KBM-7 (cell line): Measurements from ENCODE around the gene BTBD9.
"Not testable (repeated sequence)": the region's sequence is repeated elsewhere in the genome, so short reads cannot be mapped to it uniquely, and the experiment has no call there.

Experiments used
- DNase-seq: peaks from one replicate; pipeline ENCODE4 v3.0.0-alpha.2; 2015
- in situ Hi-C: fragments of 300-500 bp; cut with MboI; formaldehyde crosslinking; loops from 2 replicates; pipeline ENCODE4 v1.14.3; 2020; ENCODE audit warnings: low sequenced_read_pairs, low pct_unique_long_range_greater_than_20kb, mixed read lengths

Gene BTBD9

DNA sequence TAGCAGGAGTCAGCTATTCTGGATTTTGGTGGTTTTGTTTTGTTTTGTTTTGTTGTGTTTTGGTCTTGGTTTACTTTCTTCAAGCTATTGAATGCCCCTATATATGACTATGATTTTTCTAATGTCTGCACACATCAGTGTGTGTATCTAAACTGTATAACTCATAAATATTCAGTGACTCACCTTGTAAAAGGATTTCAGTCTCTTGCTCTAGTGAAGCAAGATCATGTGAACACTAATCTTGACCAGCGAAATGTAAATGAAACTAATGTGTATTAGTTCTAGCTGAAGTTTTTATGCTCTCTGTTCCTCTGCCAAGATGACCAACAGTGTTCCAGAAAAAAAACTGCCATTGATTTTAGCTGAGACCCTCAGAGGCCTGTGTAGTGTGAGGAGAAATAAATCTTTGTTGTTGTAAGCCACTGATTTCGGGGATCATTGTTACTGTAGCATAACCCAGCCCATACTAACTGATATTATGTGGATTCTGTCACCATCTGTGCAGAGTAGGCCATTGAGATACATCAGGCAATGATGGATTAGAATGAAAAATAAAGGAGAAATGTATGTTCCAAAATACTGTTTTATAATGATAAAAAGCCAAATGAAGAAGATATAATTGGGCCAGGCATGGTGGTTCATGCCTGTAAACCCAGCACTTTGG lies 11.5 kb upstream of the BTBD9 start:
- in situ Hi-C loops = no loop called here
- no peak for DNase-seq

- no peak for DNase-seq
Measured at GRCh38 chr6:38650207-38650752, 10.6 kb upstream of the BTBD9 start.

GRCh38 chr6:38649744-38650143 lies 10.0 kb upstream of the BTBD9 start:
- DNase-seq = no peak
- in situ Hi-C loops = no loop called here

More at GRCh38 chr6:38650207-38650752, 10.6 kb upstream of the BTBD9 start:
- in situ Hi-C loops = no loop called here

DNA sequence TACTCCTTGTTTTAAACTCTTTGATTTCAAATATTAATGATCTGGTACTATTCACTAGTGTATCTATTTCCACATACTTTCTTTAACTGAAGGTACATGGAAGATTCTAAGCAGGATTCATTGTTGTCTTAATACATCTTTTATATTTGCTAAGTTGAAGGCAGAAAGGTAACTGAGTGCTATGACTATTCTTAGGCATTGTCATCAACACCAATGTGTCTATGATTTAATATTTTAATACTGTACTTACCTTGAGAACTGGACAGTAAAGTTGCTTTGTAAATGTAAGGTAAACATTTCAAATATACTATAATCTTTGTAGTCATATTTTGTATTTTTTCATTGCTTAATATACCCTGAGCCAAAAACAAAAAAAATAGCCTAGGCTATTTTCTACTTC lies 8.9 kb upstream of the BTBD9 start:
- in situ Hi-C loops = no loop called here
- DNase-seq = no peak

GRCh38 chr6:38646166-38646878 lies 6.6 kb upstream of the BTBD9 start:
- no peak for DNase-seq
- in situ Hi-C loops = no loop called here

DNA sequence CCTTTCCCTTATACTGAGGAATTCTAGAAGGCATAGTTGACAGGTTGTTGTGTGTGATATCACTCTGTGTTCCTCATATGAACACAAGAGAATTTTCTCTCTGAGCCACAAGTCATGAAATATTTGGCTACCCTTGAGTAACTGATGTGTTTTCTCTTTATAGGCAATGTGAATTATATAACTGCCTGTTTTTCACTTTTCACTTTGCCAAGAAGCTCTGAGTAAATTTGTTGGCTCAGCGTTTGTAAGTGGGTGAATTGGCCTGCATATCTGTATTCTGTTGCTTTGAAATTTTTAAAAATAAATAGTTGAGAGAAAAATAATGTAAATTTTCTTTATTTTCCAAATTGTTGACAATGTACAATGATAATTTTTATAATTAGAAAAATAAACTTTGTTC lies 5.2 kb upstream of the BTBD9 start:
- in situ Hi-C loops = no loop called here
- no peak for DNase-seq

GRCh38 chr6:38640216-38640909 lies 634 bp upstream of the BTBD9 start:
- peak; percentile 2 for DNase-seq
- in situ Hi-C loops = no loop called here

DNA sequence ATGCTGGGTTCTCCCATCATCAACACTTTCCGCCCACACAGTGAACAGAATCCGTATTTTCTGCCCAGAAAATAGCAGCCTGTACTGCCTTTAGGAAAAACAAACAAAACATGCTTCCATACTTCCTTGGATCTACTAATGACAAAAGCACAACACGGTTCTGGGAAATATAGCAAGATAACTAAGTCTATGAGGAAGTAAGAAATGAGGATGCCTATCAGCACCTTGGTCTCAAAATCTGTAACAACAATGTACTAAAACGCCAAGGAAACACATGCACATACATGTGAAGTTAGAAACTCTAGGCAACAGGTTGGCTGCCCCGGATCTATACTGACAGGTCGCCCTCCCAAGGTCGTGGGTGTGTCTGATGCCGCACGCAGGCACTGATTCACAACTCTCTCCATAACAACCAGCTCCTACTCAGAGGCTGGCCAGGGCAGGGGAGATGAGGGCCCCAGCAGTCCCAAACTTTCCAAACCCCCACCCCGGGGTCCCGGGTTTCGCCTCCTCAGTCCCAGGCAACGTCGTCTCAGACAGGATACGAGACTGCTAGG lies 710 bp downstream of the BTBD9 start:
- in situ Hi-C loops = no loop called here
- peak; percentile 53 for DNase-seq

GRCh38 chr6:38637756-38638155 lies 2.0 kb downstream of the BTBD9 start:
- DNase-seq = no peak
- in situ Hi-C loops = no loop called here

DNA sequence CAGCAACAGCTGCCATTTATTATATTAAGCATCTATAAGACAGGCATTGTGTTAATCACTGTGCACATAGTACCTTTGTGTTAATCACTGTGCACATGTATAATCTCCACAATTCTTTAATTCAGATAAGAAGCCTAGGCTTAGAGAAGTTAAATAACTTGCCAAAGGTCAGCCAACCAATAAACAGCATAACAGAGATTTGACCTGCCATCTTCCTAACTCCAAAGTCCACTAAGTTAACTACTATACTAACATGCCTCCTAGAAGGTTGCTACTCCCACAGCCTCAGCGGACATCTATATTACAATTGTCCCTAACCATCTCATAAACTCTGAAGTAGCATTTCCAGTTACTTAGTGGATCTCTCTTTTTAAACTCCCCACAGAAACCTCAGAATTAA lies 3.7 kb downstream of the BTBD9 start:
- peak; percentile 19 for DNase-seq
- in situ Hi-C loops = no loop called here

DNA sequence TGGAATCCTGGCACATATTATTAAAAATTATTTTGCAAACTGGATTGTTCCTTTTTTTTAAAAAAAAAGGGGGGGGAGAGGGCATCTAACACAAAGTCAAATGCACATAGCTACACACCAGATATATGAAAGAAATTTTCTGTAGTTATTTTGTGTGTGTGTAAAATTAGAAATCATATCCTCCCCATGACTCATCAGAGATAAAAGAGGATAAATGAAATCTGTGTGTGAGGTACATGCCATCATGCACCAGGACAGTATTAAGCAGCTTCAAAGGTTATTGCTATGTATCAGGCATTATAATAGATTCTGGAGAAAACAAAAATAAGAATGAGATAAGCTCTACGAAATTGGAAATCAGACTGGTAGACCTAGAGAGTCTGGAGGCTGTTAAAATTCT lies 5.2 kb downstream of the BTBD9 start:
- DNase-seq = no peak
- in situ Hi-C loops = no loop called here

GRCh38 chr6:38632490-38632889 lies 7.2 kb downstream of the BTBD9 start:
- DNase-seq = no peak
- in situ Hi-C loops = no loop called here

DNA sequence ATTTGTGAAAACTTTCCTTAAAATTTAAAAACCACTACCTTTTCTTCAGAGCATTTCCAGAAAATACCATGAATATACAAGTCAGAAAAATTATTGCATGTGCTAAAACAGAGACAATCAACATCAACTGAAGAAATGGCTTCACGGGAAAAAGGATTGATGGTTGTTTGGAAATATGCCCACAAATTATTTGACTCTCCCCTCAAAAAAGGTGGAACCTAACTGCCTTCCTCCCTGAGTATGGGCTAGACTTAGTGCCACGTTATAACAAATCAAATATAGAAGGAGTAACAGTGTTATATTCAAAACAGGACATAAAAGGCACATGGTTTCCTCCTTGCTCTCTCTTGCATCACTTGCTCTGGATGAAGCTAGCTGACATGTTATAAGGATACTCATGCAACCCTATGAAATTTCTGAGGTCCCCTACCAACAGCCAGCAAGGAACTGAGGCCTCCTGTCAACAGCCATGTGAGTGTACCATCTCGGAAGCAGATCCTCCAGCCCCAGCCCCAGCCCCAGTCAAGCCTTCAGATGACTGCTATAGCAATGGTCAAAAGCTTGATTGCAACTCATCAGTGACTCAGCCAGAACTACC lies 8.4 kb downstream of the BTBD9 start:
- in situ Hi-C loops = no loop called here

GRCh38 chr6:38625217-38625616 lies 14.5 kb downstream of the BTBD9 start:
- in situ Hi-C loops = no loop called here
- DNase-seq = no peak

More for the DNA sequence above, 8.4 kb downstream of the BTBD9 start:
- DNase-seq = no peak

GRCh38 chr6:38619342-38619741 lies 20.4 kb downstream of the BTBD9 start:
- DNase-seq, in situ Hi-C loops: not testable (repeated sequence)

- DNase-seq, in situ Hi-C loops: not testable (repeated sequence)
Measured at GRCh38 chr6:38618301-38618700, 21.4 kb downstream of the BTBD9 start.

DNA sequence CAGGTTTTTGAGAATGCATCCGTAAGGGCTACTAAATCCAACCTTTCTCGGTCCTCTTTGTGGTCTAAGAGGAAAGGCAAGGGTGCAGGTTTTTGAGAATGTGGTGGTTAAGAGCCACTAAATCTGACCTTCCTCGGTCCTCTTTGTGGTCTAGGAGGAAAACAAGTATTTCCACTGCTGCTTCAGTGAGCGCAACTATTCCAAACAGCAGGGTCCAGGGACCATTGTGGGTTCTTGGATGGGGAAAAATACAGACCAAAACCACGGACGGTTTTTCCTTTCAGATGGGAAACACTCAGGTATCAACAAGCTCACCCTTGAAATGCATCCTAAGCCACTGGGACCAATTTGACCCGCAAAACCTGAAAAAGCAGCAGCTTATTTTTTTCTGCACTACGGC lies 21.9 kb downstream of the BTBD9 start:
- in situ Hi-C loops = no loop called here
- DNase-seq = no peak

GRCh38 chr6:38612143-38612965 lies 27.4 kb downstream of the BTBD9 start:
- in situ Hi-C loops = no loop called here
- DNase-seq = no peak
